ENCODE results near the gene ZNF414. TPM values are rescaled to one million over a fixed set of nuclear protein-coding genes. Genes with fewer than 3 reads are reported as not detected.

The ZNF414 gene, protein sequence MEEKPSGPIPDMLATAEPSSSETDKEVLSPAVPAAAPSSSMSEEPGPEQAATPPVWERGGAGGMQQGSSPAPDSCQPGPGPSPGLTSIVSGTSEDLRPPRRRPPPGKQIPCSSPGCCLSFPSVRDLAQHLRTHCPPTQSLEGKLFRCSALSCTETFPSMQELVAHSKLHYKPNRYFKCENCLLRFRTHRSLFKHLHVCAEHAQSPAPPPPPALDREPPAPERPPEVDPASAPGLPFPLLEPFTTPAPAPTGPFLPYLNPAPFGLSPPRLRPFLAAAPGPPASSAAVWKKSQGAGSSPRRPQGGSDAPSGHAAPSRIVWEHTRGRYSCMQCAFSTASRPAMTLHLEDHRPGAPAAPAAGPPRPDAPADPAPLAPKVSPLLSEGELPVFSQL
- total RNA-seq (2021): 22.1 and 22.4 TPM in 2 replicates
- percentile 55 among the genes with signal in this experiment for Bru-seq, nascent RNA
- percentile 47 among the genes with signal in this experiment for BruChase-seq, experiment 1, labeled RNA remaining after a 2-hour chase
- BruChase-seq, experiment 2, labeled RNA remaining after a 6-hour chase: percentile 68 among the genes with signal in this experiment
- long read RNA-seq, transcript ZNF414-202 (8 exons, 2,300 nt): major isoform, 12 of 28 reads
- long read RNA-seq, partial matches to known transcripts: 11 of 28 reads
- long read RNA-seq, other reads (novel, unspliced or antisense): 2 of 28 reads

DNA sequence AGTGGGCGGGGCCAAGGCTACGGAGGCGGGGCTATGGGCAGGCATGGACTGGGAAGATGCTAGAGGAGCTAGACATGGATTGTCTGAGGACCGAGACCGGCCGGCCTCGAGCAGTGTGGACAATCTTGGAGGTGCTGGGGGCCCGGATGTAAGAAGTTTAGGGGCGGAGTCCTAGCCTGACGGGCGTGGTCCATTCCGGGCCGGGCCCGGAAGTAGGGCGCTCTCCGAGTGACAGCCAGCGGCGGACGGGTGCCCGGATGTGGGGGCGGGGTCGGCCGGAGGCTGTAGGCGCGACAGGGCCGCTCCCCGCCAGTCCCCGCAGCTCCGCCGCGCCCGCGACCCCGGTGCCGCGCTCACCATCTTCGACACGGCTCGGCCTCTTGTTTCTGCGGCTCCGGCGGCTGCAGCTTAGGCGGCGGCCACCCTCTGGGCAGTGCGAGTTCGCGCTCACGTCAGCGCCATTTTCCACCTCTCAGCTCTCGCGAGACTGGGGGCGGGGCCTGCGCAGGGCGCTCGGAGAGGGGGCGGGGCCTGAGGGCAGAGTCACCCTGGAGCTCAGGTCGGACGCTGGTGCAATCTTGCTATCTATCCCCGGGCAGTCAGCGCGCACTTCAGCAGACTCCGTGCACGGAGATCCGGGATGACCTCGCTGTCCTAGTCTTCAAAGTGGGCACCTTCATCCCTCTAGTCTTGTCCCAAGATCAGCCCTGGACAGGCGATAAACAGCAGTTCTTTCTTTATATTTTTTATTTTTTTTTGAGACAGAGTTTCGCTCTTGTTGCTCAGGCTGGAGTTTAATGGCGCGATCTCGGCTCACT lies at the start of gene ZNF414:
Gene ZNF414 (minus strand): TSS at position 481 of the 818 bp plus-strand sequence. CDS start 121 bp downstream, at position 360.
- intact Hi-C loops (cut with micrococcal nuclease; ENCODE audit: unreplicated experiment): loop anchor here (1.0 kb wide), 1 partner anchor 11 kb away; no protein-coding TSS in a partner anchor
- BruUV-seq (replicated peaks): no TSS peak
- Histone ChIP-seq H3K4me3 (peak within 1 kb of the TSS; percentile 80), H2AFZ (peak within 1 kb of the TSS; percentile 78), H3K27ac (peak within 1 kb of the TSS; percentile 76), H3K79me2 (ENCODE audit: low read depth) (peaks cover 6% of the 10 kb centered on the region; the same call in 1 of the 2 replicates), H3K9me3 (ENCODE audit: insufficient read depth, low read depth) (no peaks in the 10 kb centered on the region), H3K4me2 (peak within 1 kb of the TSS; percentile 78), H3K27me3 (ENCODE audit: insufficient read depth, low read depth) (no peaks in the 10 kb centered on the region), H3K9me2 (ENCODE audit: insufficient read depth) (no peaks in the 10 kb centered on the region), H3K36me3 (ENCODE audit: low read depth) (no peaks in the 10 kb centered on the region), H4K20me1 (ENCODE audit: insufficient read depth) (no peaks in the 10 kb centered on the region), H3F3A (ENCODE audit: insufficient read depth, low read depth) (peaks cover 16% of the 10 kb centered on the region; the same call in 1 of the 2 replicates), H3K4me1 (replicated peaks; ENCODE audit: insufficient read depth) (peaks cover 14% of the 10 kb centered on the region)
- ChIA-PET POLR2A (ENCODE audit: unreplicated experiment) (interaction anchor here (0.5 to 1.7 kb wide), 14 partner anchors 11 to 244 kb away, joined by 3 to 25 read pairs (median 4); partner anchors contain the start of gene HNRNPM), CTCF (interaction anchor here (0.5 to 0.8 kb wide), 6 partner anchors 64 to 202 kb away, joined by 3 to 4 read pairs (median 3); no protein-coding TSS in a partner anchor)
- peak; percentile 93 to 95 for DNase-seq
- TF ChIP-seq EZH2 (IDR thresholded peaks at IDR 0.05; ENCODE audit: low read depth) (no peak), CTCF (conservative IDR thresholded peaks at IDR 0.05) (no peak)

- no peaks in the 10 kb centered on the region for H4K20me1 ChIP-seq (ENCODE audit: insufficient read depth)
- no peak overlapping the region for H2AFZ ChIP-seq
- TF ChIP-seq CTCF (conservative IDR thresholded peaks at IDR 0.05) (no peak), EZH2 (IDR thresholded peaks at IDR 0.05; ENCODE audit: low read depth) (no peak)
- intact Hi-C loops (cut with micrococcal nuclease; ENCODE audit: unreplicated experiment): no loop called here
- no peaks in the 10 kb centered on the region for H3K9me2 ChIP-seq (ENCODE audit: insufficient read depth)
- H3K27me3 ChIP-seq (ENCODE audit: insufficient read depth, low read depth): no peaks in the 10 kb centered on the region
- no peaks in the 10 kb centered on the region for H3K9me3 ChIP-seq (ENCODE audit: insufficient read depth, low read depth)
- no peak overlapping the region for H3K27ac ChIP-seq
- no peak overlapping the region for H3K4me3 ChIP-seq
- H3K4me2 ChIP-seq: no peak overlapping the region
- peaks cover 7% of the 10 kb centered on the region; the same call in 1 of the 2 replicates for H3F3A ChIP-seq (ENCODE audit: insufficient read depth, low read depth)
- DNase-seq: no peak
- H3K79me2 ChIP-seq (ENCODE audit: low read depth): no peaks in the 10 kb centered on the region
- ChIA-PET CTCF (no interaction called here), POLR2A (ENCODE audit: unreplicated experiment) (no interaction called here)
- no peaks in the 10 kb centered on the region for H3K4me1 ChIP-seq (replicated peaks; ENCODE audit: insufficient read depth)
- no TSS peak for BruUV-seq (replicated peaks)
- H3K36me3 ChIP-seq (ENCODE audit: low read depth): no peaks in the 10 kb centered on the region
These were observed 47.3 kb upstream of the ZNF414 start for GRCh38 chr19:8561075-8561764.
